GM18951 (cell line): Measurements from ENCODE around the gene RASD2.

Experiments used
- POLR2A ChIP-seq: IDR thresholded peaks from 4 replicates; pipeline ENCODE4 v1.6.1; 2011; ENCODE audit warnings: mild to moderate bottlenecking; ENCODE audit not compliant: insufficient read length, insufficient read depth; ENCODE audit errors: extremely low read depth
- in situ Hi-C: fragments of 300-500 bp; cut with MboI; formaldehyde crosslinking; loops from one replicate; pipeline ENCODE4 v1.12.0; 2022; ENCODE audit warnings: low sequenced_read_pairs, mixed read lengths, inconsistent platforms; ENCODE audit not compliant: unreplicated experiment

RASD2 gene

GRCh38 chr22:35563211-35563610 lies 22.6 kb downstream of the RASD2 start:
- no peak for TF ChIP-seq POLR2A
- in situ Hi-C loops = no loop called here

- in situ Hi-C loops = no loop called here
- TF ChIP-seq POLR2A = no peak
Measured at GRCh38 chr22:35564975-35565867, 24.6 kb downstream of the RASD2 start.

- no peak for TF ChIP-seq POLR2A
- in situ Hi-C loops = no loop called here
Measured at GRCh38 chr22:35567351-35568141, 26.9 kb downstream of the RASD2 start.

GRCh38 chr22:35568751-35569739 lies 28.4 kb downstream of the RASD2 start:
- in situ Hi-C loops = no loop called here
- TF ChIP-seq POLR2A = no peak

- no peak for TF ChIP-seq POLR2A
- in situ Hi-C loops = no loop called here
Measured at GRCh38 chr22:35569916-35570315, 29.3 kb downstream of the RASD2 start.

- TF ChIP-seq POLR2A = no peak
- in situ Hi-C loops = no loop called here
Measured at GRCh38 chr22:35570686-35571194, 30.1 kb downstream of the RASD2 start.

- TF ChIP-seq POLR2A = no peak
- in situ Hi-C loops = no loop called here
Measured at GRCh38 chr22:35572556-35572955, 31.9 kb downstream of the RASD2 start.

GRCh38 chr22:35575116-35575748 lies 34.6 kb downstream of the RASD2 start:
- in situ Hi-C loops = no loop called here
- no peak for TF ChIP-seq POLR2A

- in situ Hi-C loops = no loop called here
- TF ChIP-seq POLR2A = no peak
Measured at GRCh38 chr22:35576671-35577070, 36.0 kb downstream of the RASD2 start.

- no peak for TF ChIP-seq POLR2A
- in situ Hi-C loops = no loop called here
Measured at GRCh38 chr22:35577799-35578659, 37.4 kb downstream of the RASD2 start.

- no peak for TF ChIP-seq POLR2A
- in situ Hi-C loops = no loop called here
Measured at GRCh38 chr22:35578836-35579575, 38.4 kb downstream of the RASD2 start.
